ENCODE data around the gene NOL8.

The NOL8 gene

GRCh38 chr9:92310562-92310961, 14.6 kb downstream of the NOL8 start:
- Histone ChIP-seq H4K20me1 (ENCODE audit: insufficient read depth, low read length) (no peaks in the 10 kb centered on the region), H3K4me2 (ENCODE audit: insufficient read depth, low read length) (no peak overlapping the region), H3K27ac (ENCODE audit: low read length) (no peak overlapping the region), H2AFZ (ENCODE audit: low read depth, low read length) (no peak overlapping the region), H3K4me3 (ENCODE audit: low read depth in 1 of 2, low read length in 2 of 2) (no peak overlapping the region), H3K36me3 (ENCODE audit: insufficient read depth, low read length) (peaks cover 64% of the 10 kb centered on the region), H3K27me3 (ENCODE audit: insufficient read depth, low read length, poor library complexity) (no peaks in the 10 kb centered on the region), H3K9me3 (ENCODE audit: insufficient read depth, low read length, severe bottlenecking) (no peaks in the 10 kb centered on the region), H3K4me1 (ENCODE audit: insufficient read depth, low read length) (no peaks in the 10 kb centered on the region), H3K9ac (ENCODE audit: low read depth, low read length) (no peak overlapping the region), H3K79me2 (ENCODE audit: insufficient read depth, low read length) (peaks cover 6% of the 10 kb centered on the region; the same call in 1 of the 2 replicates)
- no peak for TF ChIP-seq CTCF (IDR thresholded peaks at IDR 0.05; ENCODE audit: borderline replicate concordance, extremely low read depth, low read length, poor library complexity, severe bottlenecking)
- TF ChIP-seq EZH2 (IDR thresholded peaks at IDR 0.05; ENCODE audit: borderline replicate concordance, low read depth, low read length, severe bottlenecking): no peak
- no peak for DNase-seq
- ATAC-seq (ENCODE audit: insufficient read depth, low read depth): no peak

- no peak overlapping the region for H2AFZ ChIP-seq (ENCODE audit: low read depth, low read length)
- no peak overlapping the region for H3K27ac ChIP-seq (ENCODE audit: low read length)
- no peak for ATAC-seq (ENCODE audit: insufficient read depth, low read depth)
- no peaks in the 10 kb centered on the region for H4K20me1 ChIP-seq (ENCODE audit: insufficient read depth, low read length)
- H3K9ac ChIP-seq (ENCODE audit: low read depth, low read length): no peak overlapping the region
- H3K4me3 ChIP-seq (ENCODE audit: low read depth in 1 of 2, low read length in 2 of 2): no peak overlapping the region
- H3K36me3 ChIP-seq (ENCODE audit: insufficient read depth, low read length): peaks cover 78% of the 10 kb centered on the region
- no peaks in the 10 kb centered on the region for H3K4me1 ChIP-seq (ENCODE audit: insufficient read depth, low read length)
- no peak for DNase-seq
- H3K27me3 ChIP-seq (ENCODE audit: insufficient read depth, low read length, poor library complexity): no peaks in the 10 kb centered on the region
- H3K9me3 ChIP-seq (ENCODE audit: insufficient read depth, low read length, severe bottlenecking): no peaks in the 10 kb centered on the region
- TF ChIP-seq EZH2 (IDR thresholded peaks at IDR 0.05; ENCODE audit: borderline replicate concordance, low read depth, low read length, severe bottlenecking) (no peak), CTCF (IDR thresholded peaks at IDR 0.05; ENCODE audit: borderline replicate concordance, extremely low read depth, low read length, poor library complexity, severe bottlenecking) (no peak)
- no peak overlapping the region for H3K4me2 ChIP-seq (ENCODE audit: insufficient read depth, low read length)
- peaks cover 6% of the 10 kb centered on the region; the same call in 1 of the 2 replicates for H3K79me2 ChIP-seq (ENCODE audit: insufficient read depth, low read length)
These were observed 16.3 kb downstream of the NOL8 start for GRCh38 chr9:92308893-92309292.

DNA sequence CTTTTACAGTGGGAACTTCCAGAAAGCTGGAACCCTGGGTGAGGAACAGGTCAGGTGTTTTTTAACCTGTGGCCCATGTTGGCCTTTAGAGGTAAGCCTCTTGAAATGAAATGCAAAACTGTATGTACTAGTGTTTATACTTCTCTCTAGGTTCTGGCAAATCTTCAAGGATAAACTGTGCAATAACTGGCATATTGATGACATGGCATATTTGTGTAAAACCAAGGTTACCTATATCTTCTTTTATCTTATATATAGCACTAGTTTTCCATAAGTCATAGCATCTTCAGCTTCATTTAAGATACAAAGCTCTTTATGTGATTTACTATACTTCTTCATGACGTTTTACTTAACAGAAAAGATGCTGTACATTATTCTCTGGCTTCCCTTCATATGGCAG, 24.2 kb downstream of the NOL8 start:
- DNase-seq (no peak), ATAC-seq (ENCODE audit: insufficient read depth, low read depth) (no peak)
- H2AFZ ChIP-seq (ENCODE audit: low read depth, low read length): no peak overlapping the region
- peaks cover 85% of the 10 kb centered on the region for H3K36me3 ChIP-seq (ENCODE audit: insufficient read depth, low read length)
- H3K4me3 ChIP-seq (ENCODE audit: low read depth in 1 of 2, low read length in 2 of 2): no peak overlapping the region
- no peaks in the 10 kb centered on the region for H4K20me1 ChIP-seq (ENCODE audit: insufficient read depth, low read length)
- H3K27ac ChIP-seq (ENCODE audit: low read length): no peak overlapping the region
- H3K9ac ChIP-seq (ENCODE audit: low read depth, low read length): no peak overlapping the region
- H3K4me1 ChIP-seq (ENCODE audit: insufficient read depth, low read length): peaks cover 4% of the 10 kb centered on the region; the same call in 1 of the 2 replicates
- no peak overlapping the region for H3K4me2 ChIP-seq (ENCODE audit: insufficient read depth, low read length)
- H3K79me2 ChIP-seq (ENCODE audit: insufficient read depth, low read length): no peaks in the 10 kb centered on the region
- H3K9me3 ChIP-seq (ENCODE audit: insufficient read depth, low read length, severe bottlenecking): no peaks in the 10 kb centered on the region
- H3K27me3 ChIP-seq (ENCODE audit: insufficient read depth, low read length, poor library complexity): no peaks in the 10 kb centered on the region
- TF ChIP-seq CTCF (IDR thresholded peaks at IDR 0.05; ENCODE audit: borderline replicate concordance, extremely low read depth, low read length, poor library complexity, severe bottlenecking): no peak
- no peak for TF ChIP-seq EZH2 (IDR thresholded peaks at IDR 0.05; ENCODE audit: borderline replicate concordance, low read depth, low read length, severe bottlenecking)

DNA sequence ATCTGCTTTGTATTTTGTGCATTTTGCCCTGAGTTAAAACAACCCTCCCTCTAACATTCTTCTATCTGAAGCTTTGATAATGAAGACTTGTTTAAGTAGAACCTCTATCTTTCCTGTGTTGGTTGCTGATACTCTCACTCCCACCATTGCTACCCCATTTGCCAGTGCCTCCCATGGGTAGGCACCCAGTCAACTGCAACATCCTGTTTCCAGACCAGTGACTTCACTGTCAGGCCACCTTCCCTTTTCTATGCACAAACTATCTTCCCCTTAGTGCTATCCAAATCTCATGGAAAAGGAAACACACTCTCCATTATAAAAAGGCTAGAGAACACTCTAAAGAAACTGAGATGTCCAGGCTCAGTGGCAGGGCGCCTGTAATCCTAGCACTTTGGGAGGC, 26.0 kb downstream of the NOL8 start:
- no peaks in the 10 kb centered on the region for H4K20me1 ChIP-seq (ENCODE audit: insufficient read depth, low read length)
- no peak overlapping the region for H3K4me3 ChIP-seq (ENCODE audit: low read depth in 1 of 2, low read length in 2 of 2)
- ATAC-seq (ENCODE audit: insufficient read depth, low read depth) (no peak), DNase-seq (no peak)
- H2AFZ ChIP-seq (ENCODE audit: low read depth, low read length): no peak overlapping the region
- peaks cover 21% of the 10 kb centered on the region for H3K4me1 ChIP-seq (ENCODE audit: insufficient read depth, low read length)
- no peak overlapping the region for H3K4me2 ChIP-seq (ENCODE audit: insufficient read depth, low read length)
- no peak overlapping the region for H3K27ac ChIP-seq (ENCODE audit: low read length)
- no peaks in the 10 kb centered on the region for H3K9me3 ChIP-seq (ENCODE audit: insufficient read depth, low read length, severe bottlenecking)
- no peaks in the 10 kb centered on the region for H3K27me3 ChIP-seq (ENCODE audit: insufficient read depth, low read length, poor library complexity)
- TF ChIP-seq CTCF (IDR thresholded peaks at IDR 0.05; ENCODE audit: borderline replicate concordance, extremely low read depth, low read length, poor library complexity, severe bottlenecking) (no peak), EZH2 (IDR thresholded peaks at IDR 0.05; ENCODE audit: borderline replicate concordance, low read depth, low read length, severe bottlenecking) (no peak)
- peaks cover 13% of the 10 kb centered on the region for H3K79me2 ChIP-seq (ENCODE audit: insufficient read depth, low read length)
- peaks cover 68% of the 10 kb centered on the region for H3K36me3 ChIP-seq (ENCODE audit: insufficient read depth, low read length)
- H3K9ac ChIP-seq (ENCODE audit: low read depth, low read length): no peak overlapping the region

Data from DND-41 (cell line).